Prostate gland (tissue), 2 donors: ENCODE results near the gene GNB1. TPM values are rescaled to one million over a fixed set of nuclear protein-coding genes. Genes with fewer than 3 reads are reported as not detected.
A peak's percentile ranks its signal among the peaks of the same experiment; 100 is the strongest.
"Not testable (repeated sequence)": the region's sequence is repeated elsewhere in the genome, so short reads cannot be mapped to it uniquely, and the experiment has no call there.

Experiments
- DNase-seq: peaks from one replicate; pipeline ENCODE4 v3.0.0-alpha.2; 2019; ENCODE audit warnings: low spot score
- H3K27ac ChIP-seq, 2 donors: fragments of 200-600 bp; sonication (generic); 2 replicates each; pipeline ENCODE4 v1.5.1; 2017 to 2019
- H3K27me3 ChIP-seq: fragments of 200-600 bp; sonication (generic); replicated peaks from 2 replicates; pipeline ENCODE4 v1.5.1; 2019; ENCODE audit not compliant: insufficient read depth
- H3K36me3 ChIP-seq, 2 donors: fragments of 200-600 bp; sonication (generic); 1 replicate in 1 of 2; 2 replicates in 1 of 2; pipeline versions ENCODE4 v1.5.1 to v1.8.1; 2017 to 2019
- H3K4me1 ChIP-seq: fragments of 200-600 bp; sonication (generic); replicated peaks from 2 replicates; pipeline ENCODE4 v1.5.1; 2019
- H3K4me3 ChIP-seq, 2 donors: fragments of 200-600 bp; sonication (generic); 2 replicates each; pipeline ENCODE4 v1.5.1; 2017 to 2019
- H3K9me3 ChIP-seq: fragments of 200-600 bp; sonication (generic); 2 replicates; pipeline ENCODE4 v1.5.1; 2017
- CTCF ChIP-seq, 4 experiments: fragments of 200-600 bp in 2 of 4; fragments of 450-650 bp in 2 of 4; sonication (generic) in 2 of 4; IDR thresholded peaks; 1 replicate in 3 of 4; 2 replicates in 1 of 4; pipeline ENCODE4 v1.5.1; 2016 to 2019; ENCODE audit warnings: antibody characterized with exemption in 4 of 4, mild to moderate bottlenecking in 2 of 4, moderate library complexity in 2 of 4
- POLR2A ChIP-seq: fragments of 450-650 bp; IDR thresholded peaks from one replicate; pipeline ENCODE4 v1.6.1; 2016; ENCODE audit warnings: antibody characterized with exemption, mild to moderate bottlenecking
- POLR2AphosphoS5 ChIP-seq: sonication (generic); formaldehyde crosslinking; IDR thresholded peaks from one replicate; pipeline ENCODE4 v1.6.1; 2017; ENCODE audit warnings: antibody characterized with exemption
- WGBS: methylation state at CpG from one replicate; pipeline ENCODE4 v1.1.5; 2018; 5-methylcytosine and 5-hydroxymethylcytosine counted together
- intact Hi-C: fragments of 100-400 bp; cut with DNase I; formaldehyde crosslinking; loops from one replicate; pipeline ENCODE4 v1.14.2; 2022
- total RNA-seq, 2 donors: library from RNA; depleted of rRNA; stranded (reverse); fragments of >200 nt; gene quantifications; one replicate each; pipeline ENCODE4 v1.1.0, GENCODE V29; 2016

GNB1 gene
- total RNA-seq, 2 donors from 2014 or later: 163 to 233 TPM

- peak overlapping the region; percentile 77 to 80 for H3K27ac ChIP-seq
Measured at GRCh38 chr1:1859970-1860697, 30.8 kb downstream of the GNB1 start.

DNA sequence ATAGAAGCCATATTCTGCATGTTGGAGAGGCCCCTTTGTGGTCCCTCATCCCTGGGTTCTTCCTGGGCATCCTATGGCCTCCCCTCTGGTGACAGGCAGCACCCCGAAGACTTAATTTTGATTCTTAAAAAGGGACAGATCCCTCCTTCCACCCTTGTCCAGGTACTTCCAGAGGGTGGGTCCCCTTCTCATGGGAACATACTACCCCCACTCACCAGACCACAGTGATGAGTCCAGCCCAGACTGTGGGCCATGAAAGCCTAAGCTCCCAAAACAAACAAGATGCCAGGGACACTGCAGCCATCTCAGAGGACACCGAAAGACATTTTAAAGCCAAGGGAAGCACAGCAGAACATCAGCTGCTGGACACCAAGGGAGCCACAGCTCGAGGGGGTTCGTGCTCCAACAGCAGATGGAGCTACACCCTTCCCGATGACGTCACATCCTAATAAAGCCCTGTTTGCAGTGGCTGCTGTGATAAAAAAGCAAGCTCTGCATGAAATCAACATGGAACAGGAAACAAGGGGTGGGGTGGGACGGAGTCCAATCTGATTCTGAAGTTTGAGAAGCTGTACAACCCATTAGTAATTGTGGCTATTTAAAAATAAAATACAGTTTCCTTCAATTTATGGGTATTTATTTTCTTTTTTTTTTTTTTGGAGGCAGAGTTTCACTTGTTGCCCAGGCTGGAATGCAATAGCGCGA lies 32.4 kb downstream of the GNB1 start:
- TF ChIP-seq POLR2AphosphoS5 (peak; percentile 92), CTCF (IDR thresholded peaks at IDR 0.05) (peak; percentile 23 to 62 (median 52)), POLR2A (no peak)
- WGBS: 15% methylated on average over 9 of the region's 9 CpGs
- Histone ChIP-seq H3K4me1 (peaks cover 20% of the 10 kb centered on the region), H3K9me3 (no peaks in the 10 kb centered on the region), H3K27me3 (no peaks in the 10 kb centered on the region), H3K4me3 (no peak overlapping the region), H3K27ac (peak overlapping the region; percentile 77 to 80), H3K36me3 (no peaks in the 10 kb centered on the region)
- DNase-seq: peak; percentile 87
- intact Hi-C loops: loop anchor here (5.0 kb wide), 1 partner anchor 34 kb away; the partner anchor contains the start of gene GNB1

More at GRCh38 chr1:1859970-1860697, 30.8 kb downstream of the GNB1 start:
- not testable (repeated sequence) for DNase-seq, H3K36me3 ChIP-seq, H3K9me3 ChIP-seq, H3K4me3 ChIP-seq, H3K27me3 ChIP-seq
- 86% methylated on average over 8 of the region's 8 CpGs for WGBS
- peak; percentile 17 for TF ChIP-seq POLR2AphosphoS5
- peaks cover 20% of the 10 kb centered on the region for H3K4me1 ChIP-seq
- intact Hi-C loops: loop anchor here (5.0 kb wide), 1 partner anchor 32 kb away; the partner anchor contains the start of gene GNB1

DNA sequence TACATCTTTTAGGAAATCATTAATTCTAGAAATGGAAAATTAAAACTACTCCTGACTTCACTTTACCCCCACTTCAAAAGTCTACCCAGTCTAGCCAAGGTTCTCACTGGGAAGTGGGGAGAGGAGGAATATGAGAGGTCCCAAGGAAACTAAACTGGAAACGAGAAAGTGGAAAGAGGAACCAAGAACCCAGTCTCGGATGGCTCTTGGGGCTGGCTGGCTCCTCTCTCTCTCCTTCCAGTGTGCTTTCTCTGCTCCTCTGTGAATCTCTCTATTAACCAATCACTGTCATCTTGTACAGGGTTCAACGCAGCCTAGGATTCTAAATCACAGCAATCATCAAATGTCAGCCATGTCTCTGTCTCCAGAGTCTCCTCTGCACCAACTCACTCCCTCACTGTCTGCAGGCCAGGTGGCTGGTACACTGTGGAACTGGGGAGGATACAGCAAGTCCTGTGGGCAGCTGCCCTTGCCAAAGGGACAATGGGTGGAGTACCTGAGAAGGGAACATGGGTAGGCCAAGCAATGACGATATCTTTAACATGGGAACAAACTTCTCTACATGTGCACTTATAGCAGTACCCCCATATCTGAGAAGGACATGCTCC lies 33.7 kb downstream of the GNB1 start:
- H3K36me3 ChIP-seq: no peaks in the 10 kb centered on the region
- TF ChIP-seq POLR2A: no peak
- TF ChIP-seq CTCF (IDR thresholded peaks at IDR 0.05): no peak
- peak; percentile 86 for TF ChIP-seq POLR2AphosphoS5
- intact Hi-C loops: loop anchor here (5.0 kb wide), 1 partner anchor 35 kb away; the partner anchor contains the start of gene GNB1

DNA sequence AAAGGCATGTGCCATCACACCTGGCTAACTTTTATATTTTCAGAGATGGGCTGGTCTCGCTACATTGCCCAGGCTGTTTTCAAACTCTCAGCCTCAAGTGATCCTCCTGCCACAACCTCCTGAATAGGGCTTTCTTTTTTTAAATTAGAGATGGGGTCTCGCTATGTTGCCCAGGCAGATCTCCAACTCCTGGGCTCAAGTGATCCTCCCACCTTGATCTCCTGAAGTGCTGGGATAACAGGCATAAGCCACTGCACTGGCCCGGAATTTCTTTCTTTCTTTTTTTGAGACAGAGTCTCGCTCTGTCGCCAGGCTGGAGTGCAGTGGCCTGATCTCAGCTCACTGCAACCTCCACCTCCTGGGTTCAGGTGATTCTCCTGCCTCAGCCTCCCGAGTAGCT lies 34.7 kb downstream of the GNB1 start:
- Histone ChIP-seq H3K4me1 (peaks cover 20% of the 10 kb centered on the region), H3K27ac (peak overlapping the region in 1 of 2 donors; percentile 77)
- not testable (repeated sequence) for H3K36me3 ChIP-seq, H3K9me3 ChIP-seq, H3K4me3 ChIP-seq, DNase-seq, H3K27me3 ChIP-seq
- 96% methylated on average over 6 of the region's 6 CpGs for WGBS
- intact Hi-C loops: loop anchor here (5.0 kb wide), 1 partner anchor 36 kb away; the partner anchor contains the start of gene GNB1

More for the DNA sequence above, 33.7 kb downstream of the GNB1 start:
- H3K27me3 ChIP-seq: no peaks in the 10 kb centered on the region
- H3K4me3 ChIP-seq: no peak overlapping the region
- WGBS: 31% methylated on average over 4 of the region's 4 CpGs
- DNase-seq: peak; percentile 66
- no peaks in the 10 kb centered on the region for H3K9me3 ChIP-seq
- H3K4me1 ChIP-seq: peaks cover 20% of the 10 kb centered on the region
- H3K27ac ChIP-seq: peak overlapping the region; percentile 77 to 80

DNA sequence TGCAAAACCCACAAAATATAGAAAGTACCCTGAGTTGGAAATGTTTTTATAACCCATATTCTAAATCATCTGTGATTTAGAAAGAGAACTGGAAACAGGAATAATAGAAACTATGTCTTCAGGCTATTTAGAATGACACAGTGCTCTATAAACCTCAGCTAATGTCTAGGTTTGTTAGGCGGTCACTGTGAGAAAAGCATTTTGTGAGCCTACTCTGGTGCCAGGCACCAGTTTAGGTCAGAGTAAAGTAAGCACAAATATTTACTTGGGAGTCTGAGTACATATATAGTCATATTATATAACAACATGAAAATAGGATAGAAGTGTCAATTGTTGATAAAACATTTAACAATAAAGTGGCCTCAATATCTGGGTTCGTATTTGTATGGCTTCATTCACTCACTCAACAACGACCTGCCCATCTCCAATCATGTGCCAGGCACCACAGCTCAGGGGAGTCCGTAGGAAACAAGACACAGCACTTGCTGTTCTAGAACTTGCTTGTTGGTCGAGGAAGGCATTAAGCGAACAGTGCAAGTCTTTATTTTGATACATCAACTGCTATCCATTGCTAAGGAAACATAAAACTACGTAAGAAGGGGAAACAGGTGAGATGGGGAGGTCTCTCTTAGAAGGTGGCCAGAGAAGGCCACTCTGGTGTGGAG lies 37.2 kb downstream of the GNB1 start:
- no peak overlapping the region for H3K4me3 ChIP-seq

More for the DNA sequence above, 37.2 kb downstream of the GNB1 start:
- TF ChIP-seq POLR2AphosphoS5: no peak
- no peak for TF ChIP-seq POLR2A
- no peak for TF ChIP-seq CTCF (IDR thresholded peaks at IDR 0.05)
- Histone ChIP-seq H3K36me3 (no peaks in the 10 kb centered on the region), H3K27me3 (no peaks in the 10 kb centered on the region), H3K27ac (peak overlapping the region; percentile 24 to 26), H3K4me1 (peaks cover 11% of the 10 kb centered on the region), H3K9me3 (no peaks in the 10 kb centered on the region)
- intact Hi-C loops: no loop called here
- WGBS: 50% methylated on average over 7 of the region's 7 CpGs
- DNase-seq: no peak
